GM12873 (cell line): Measurements from ENCODE around the gene RNF4.

Source experiments
- CTCF ChIP-seq: IDR thresholded peaks from 2 replicates; pipeline ENCODE4 v1.5.1; 2012; ENCODE audit warnings: low read depth, mild to moderate bottlenecking, moderate library complexity, low read length, control low read depth; ENCODE audit not compliant: insufficient read depth; ENCODE audit errors: missing control alignments

The RNF4 gene

GRCh38 chr4:2426069-2426397 lies 42.9 kb upstream of the RNF4 start:
- no peak for TF ChIP-seq CTCF

- TF ChIP-seq CTCF = no peak
Measured at GRCh38 chr4:2426711-2427275, 42.1 kb upstream of the RNF4 start.

GRCh38 chr4:2427383-2428334 lies 41.2 kb upstream of the RNF4 start:
- TF ChIP-seq CTCF = no peak

GRCh38 chr4:2428496-2429213 lies 40.3 kb upstream of the RNF4 start:
- TF ChIP-seq CTCF = no peak

- TF ChIP-seq CTCF = no peak
Measured at GRCh38 chr4:2432004-2432403, 36.9 kb upstream of the RNF4 start.

GRCh38 chr4:2432991-2433530 lies 35.8 kb upstream of the RNF4 start:
- TF ChIP-seq CTCF = no peak
